CD8-positive, alpha-beta memory T cell (primary cell): ENCODE results near the gene GTF2IRD1. TPM values are rescaled to one million over a fixed set of nuclear protein-coding genes. Genes with fewer than 3 reads are reported as not detected.
"Not testable (repeated sequence)": the region's sequence is repeated elsewhere in the genome, so short reads cannot be mapped to it uniquely, and the experiment has no call there.

ENCODE experiments used
- CTCF ChIA-PET: fragments of 350-600 bp; sonication (Branson Sonifier 250); formaldehyde crosslinking; loops from one replicate; lab custom pipeline; 2021; ENCODE audit warnings: antibody characterized with exemption; lab: Charles Lee
- POLR2A ChIA-PET: fragments of 350-600 bp; sonication (Branson Sonifier 250); formaldehyde crosslinking; loops from one replicate; lab custom pipeline; 2021; ENCODE audit warnings: antibody characterized with exemption; lab: Charles Lee
- DNase-seq, 5 donors: peaks; one replicate each; pipeline versions ENCODE4 v3.0.0 to v3.0.0-alpha.2; 2020 to 2022; ENCODE audit warnings: mixed read lengths in 1 of 5
- H3K27ac ChIP-seq: one replicate; pipeline ENCODE4 v1.7.0; 2013; ENCODE audit warnings: low read depth, mild to moderate bottlenecking, low read length, moderate library complexity
- H3K27me3 ChIP-seq: 2 replicates; pipeline ENCODE4 v1.7.0; 2013; ENCODE audit warnings: low read length, mild to moderate bottlenecking; ENCODE audit not compliant: insufficient read depth, poor library complexity, severe bottlenecking
- H3K36me3 ChIP-seq: 2 replicates; pipeline ENCODE4 v1.7.0; 2013; ENCODE audit warnings: mild to moderate bottlenecking, low read length, moderate library complexity; ENCODE audit not compliant: insufficient read depth
- H3K4me1 ChIP-seq: 2 replicates; pipeline ENCODE4 v1.7.0; 2013; ENCODE audit warnings: mild to moderate bottlenecking, low read length, moderate library complexity; ENCODE audit not compliant: insufficient read depth
- H3K4me3 ChIP-seq: 2 replicates; pipeline ENCODE4 v1.7.0; 2013; ENCODE audit warnings: mild to moderate bottlenecking, low read length
- H3K9me3 ChIP-seq: 2 replicates; pipeline ENCODE4 v1.7.0; 2013; ENCODE audit warnings: mild to moderate bottlenecking, low read length
- H3K27ac Mint-ChIP-seq, 8 donors: one replicate each; pipeline ENCODE4 v1.8.0; 2020 to 2021; ENCODE audit warnings: mixed read lengths in 8 of 8, mild to moderate bottlenecking in 6 of 8, inconsistent platforms in 3 of 8, moderate library complexity in 3 of 8
- H3K27me3 Mint-ChIP-seq, 2 donors: one replicate each; pipeline ENCODE4 v1.8.0; 2020 to 2021; ENCODE audit warnings: mixed read lengths in 2 of 2, mild to moderate bottlenecking in 1 of 2, moderate library complexity in 1 of 2
- H3K36me3 Mint-ChIP-seq, 3 donors: one replicate each; pipeline ENCODE4 v1.8.0; 2020 to 2021; ENCODE audit warnings: mixed read lengths in 3 of 3, inconsistent platforms in 1 of 3, mild to moderate bottlenecking in 1 of 3
- H3K4me1 Mint-ChIP-seq, 3 donors: one replicate each; pipeline ENCODE4 v1.8.0; 2020 to 2021; ENCODE audit warnings: mixed read lengths in 3 of 3, inconsistent platforms in 1 of 3, mild to moderate bottlenecking in 1 of 3
- H3K4me3 Mint-ChIP-seq, 7 donors: one replicate each; pipeline ENCODE4 v1.8.0; 2020 to 2021; ENCODE audit warnings: mixed read lengths in 7 of 7, mild to moderate bottlenecking in 6 of 7, moderate library complexity in 4 of 7, inconsistent platforms in 2 of 7
- H3K9me3 Mint-ChIP-seq, 5 donors: one replicate each; pipeline ENCODE4 v1.8.0; 2020 to 2022; ENCODE audit warnings: mixed read lengths in 5 of 5, mild to moderate bottlenecking in 3 of 5, moderate library complexity in 2 of 5, inconsistent platforms in 1 of 5
- polyA plus RNA-seq: library from polyadenylated mRNA; unstranded; fragments of 300-500 nt; fragmentation: Illumina TruSeq; gene quantifications from one replicate; pipeline ENCODE4 v1.2.3, GENCODE V29; 2021
- total RNA-seq, 2 experiments: library from RNA; stranded (reverse); gene quantifications; one replicate each; pipeline ENCODE4 v1.2.3, GENCODE V29; 2021

Gene GTF2IRD1
- total and polyA plus RNA-seq, 3 experiments from 2014 or later, result 0.42 to 0.88 TPM; not detected in 1

DNA sequence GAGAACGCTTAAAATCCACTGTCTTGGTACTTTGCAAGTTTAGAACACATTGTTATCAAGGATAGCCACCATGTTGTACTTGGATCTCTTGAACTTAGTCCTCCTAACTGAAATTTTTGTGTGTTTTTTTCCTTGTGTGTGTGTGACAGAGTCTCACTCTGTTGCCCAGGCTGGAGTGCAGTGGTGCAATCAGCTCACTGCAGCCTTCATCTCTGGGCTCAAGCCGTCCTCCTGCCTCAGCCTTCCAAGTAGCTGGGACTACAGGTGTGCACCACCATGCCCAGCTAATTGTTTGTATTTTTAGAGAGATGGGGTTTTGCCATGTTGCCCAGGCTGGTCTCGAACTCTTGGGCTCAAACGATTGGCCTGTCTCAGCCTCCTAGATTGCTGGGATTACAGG is 34.5 kb upstream of the GTF2IRD1 start:
- not testable (repeated sequence) for H3K4me1 Mint-ChIP-seq, H3K4me3 Mint-ChIP-seq, H3K36me3 Mint-ChIP-seq

DNA sequence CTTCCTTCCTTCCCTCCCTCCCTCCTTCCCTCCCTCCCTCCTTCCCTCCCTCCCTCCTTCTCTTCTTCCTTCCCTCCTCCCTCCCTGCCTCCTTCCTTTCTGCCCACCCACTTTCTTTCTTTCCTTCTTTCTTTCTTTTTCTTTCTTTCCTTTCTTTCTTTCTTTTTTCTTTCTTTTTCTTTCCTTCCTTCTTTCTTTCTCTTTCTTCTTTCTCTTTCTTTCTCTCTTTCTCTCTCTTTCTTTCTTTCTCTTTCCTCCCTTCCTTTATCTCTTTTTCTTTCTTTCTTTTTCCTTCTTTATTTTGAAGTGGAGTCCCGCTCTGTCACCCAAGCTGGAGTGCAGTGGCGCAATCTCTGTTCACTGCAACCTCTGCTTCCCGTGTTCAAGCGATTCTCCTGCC is 33.7 kb upstream of the GTF2IRD1 start:
- no peaks in the 10 kb centered on the region for H3K9me3 Mint-ChIP-seq
- H3K36me3 Mint-ChIP-seq, result no peaks in the 10 kb centered on the region
- no peak for DNase-seq
- no peaks in the 10 kb centered on the region for H3K4me1 ChIP-seq
- no peaks in the 10 kb centered on the region for H3K9me3 ChIP-seq
- no peak overlapping the region for H3K27ac Mint-ChIP-seq
- no peak overlapping the region for H3K4me3 ChIP-seq
- H3K27me3 Mint-ChIP-seq, result no peaks in the 10 kb centered on the region
- CTCF ChIA-PET, result interaction anchor here (1.2 kb wide), 1 partner anchor 19 kb away, joined by 4 read pairs; no protein-coding TSS in a partner anchor
- no peaks in the 10 kb centered on the region for H3K27me3 ChIP-seq
- no peak overlapping the region for H3K27ac ChIP-seq
- H3K4me3 Mint-ChIP-seq, result no peak overlapping the region
- no peaks in the 10 kb centered on the region for H3K4me1 Mint-ChIP-seq
- no peaks in the 10 kb centered on the region for H3K36me3 ChIP-seq
- POLR2A ChIA-PET, result no interaction called here

More for the DNA sequence above, 34.5 kb upstream of the GTF2IRD1 start:
- H3K27me3 Mint-ChIP-seq, H3K27me3 ChIP-seq, POLR2A ChIA-PET, H3K9me3 ChIP-seq, H3K27ac Mint-ChIP-seq, H3K36me3 ChIP-seq, DNase-seq, H3K9me3 Mint-ChIP-seq, H3K27ac ChIP-seq, H3K4me3 ChIP-seq, H3K4me1 ChIP-seq: not testable (repeated sequence)
- CTCF ChIA-PET, result interaction anchor here (0.6 to 2.7 kb wide), 2 partner anchors 10 to 147 kb away, joined by 3 to 18 read pairs; no protein-coding TSS in a partner anchor

DNA sequence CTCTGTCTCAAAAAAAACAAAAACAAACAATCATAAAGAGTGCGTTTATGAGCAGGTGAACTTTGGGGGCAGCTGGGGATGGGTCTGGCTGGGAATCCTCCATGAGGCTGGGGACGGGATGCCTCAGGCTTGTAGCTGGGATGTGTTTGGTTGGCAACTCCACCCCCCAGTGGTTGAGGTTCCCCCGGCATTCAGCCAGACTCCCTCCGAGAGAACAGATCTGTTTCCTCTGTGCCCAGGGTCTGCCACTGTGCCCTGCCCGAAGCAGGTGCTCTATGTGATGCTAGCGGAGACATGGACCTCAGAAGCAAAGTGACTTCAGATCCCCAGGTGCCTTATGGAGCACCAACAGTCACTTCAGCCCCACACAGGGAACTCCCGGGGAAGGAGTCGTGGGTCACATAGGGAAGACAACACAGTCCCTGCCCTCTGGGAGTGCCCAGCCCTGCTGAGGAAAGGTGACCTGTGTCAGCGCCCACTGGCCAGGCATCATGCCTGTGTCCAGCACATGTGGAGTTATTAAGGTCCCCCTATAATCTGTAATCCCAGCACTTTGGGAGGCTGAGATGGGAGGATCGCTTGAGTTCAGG is 29.3 kb upstream of the GTF2IRD1 start:
- no peaks in the 10 kb centered on the region for H3K9me3 Mint-ChIP-seq
- POLR2A ChIA-PET, result no interaction called here

DNA sequence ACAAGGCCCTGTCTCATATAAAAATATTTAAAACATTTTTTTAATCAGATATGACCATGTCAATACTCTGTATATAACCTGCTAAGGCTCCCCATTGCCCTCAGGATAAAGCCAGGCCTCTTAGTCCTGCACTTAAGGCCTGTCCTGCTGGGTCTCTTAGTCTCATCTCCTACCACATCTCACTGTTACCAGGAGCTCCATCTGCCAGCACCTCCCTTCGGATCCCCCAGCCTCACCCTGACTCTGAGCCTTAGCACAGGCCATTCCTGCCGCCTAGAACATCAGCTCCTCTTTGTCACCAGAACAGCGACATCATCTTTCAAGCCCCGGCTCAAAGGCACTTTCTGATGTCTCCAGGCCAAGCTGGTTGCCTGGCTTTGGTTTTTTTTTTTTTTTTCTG is 25.7 kb upstream of the GTF2IRD1 start:
- Histone ChIP-seq H3K4me3 (no peak overlapping the region), H3K36me3 (no peaks in the 10 kb centered on the region), H3K4me1 (no peaks in the 10 kb centered on the region), H3K9me3 (no peaks in the 10 kb centered on the region), H3K27me3 (no peaks in the 10 kb centered on the region), H3K27ac (no peak overlapping the region)
- H3K36me3 Mint-ChIP-seq, result no peaks in the 10 kb centered on the region
- POLR2A ChIA-PET, result interaction anchor here (0.5 to 0.6 kb wide), 2 partner anchors 33 to 223 kb away, joined by 3 to 8 read pairs; no protein-coding TSS in a partner anchor
- H3K4me1 Mint-ChIP-seq, result no peaks in the 10 kb centered on the region
- no peaks in the 10 kb centered on the region for H3K9me3 Mint-ChIP-seq
- no peak overlapping the region for H3K4me3 Mint-ChIP-seq
- no peak for DNase-seq
- CTCF ChIA-PET, result interaction anchor here (1.2 to 3.4 kb wide), 2 partner anchors 10 to 15 kb away, joined by 4 to 10 read pairs; no protein-coding TSS in a partner anchor
- H3K27me3 Mint-ChIP-seq, result peaks cover 0 to 1% of the 10 kb centered on the region in 2 donors
- no peak overlapping the region for H3K27ac Mint-ChIP-seq

More for the DNA sequence above, 29.3 kb upstream of the GTF2IRD1 start:
- Histone ChIP-seq H3K4me1 (no peaks in the 10 kb centered on the region), H3K9me3 (no peaks in the 10 kb centered on the region), H3K36me3 (no peaks in the 10 kb centered on the region), H3K4me3 (no peak overlapping the region), H3K27ac (no peak overlapping the region), H3K27me3 (no peaks in the 10 kb centered on the region)
- DNase-seq, result no peak
- H3K4me1 Mint-ChIP-seq, result no peaks in the 10 kb centered on the region
- H3K27ac Mint-ChIP-seq, result no peak overlapping the region
- peaks cover 0 to 1% of the 10 kb centered on the region in 2 donors for H3K27me3 Mint-ChIP-seq
- H3K4me3 Mint-ChIP-seq, result no peak overlapping the region
- CTCF ChIA-PET, result interaction anchor here (1.5 kb wide), 1 partner anchor 24 kb away, joined by 3 read pairs; no protein-coding TSS in a partner anchor
- no peaks in the 10 kb centered on the region for H3K36me3 Mint-ChIP-seq

DNA sequence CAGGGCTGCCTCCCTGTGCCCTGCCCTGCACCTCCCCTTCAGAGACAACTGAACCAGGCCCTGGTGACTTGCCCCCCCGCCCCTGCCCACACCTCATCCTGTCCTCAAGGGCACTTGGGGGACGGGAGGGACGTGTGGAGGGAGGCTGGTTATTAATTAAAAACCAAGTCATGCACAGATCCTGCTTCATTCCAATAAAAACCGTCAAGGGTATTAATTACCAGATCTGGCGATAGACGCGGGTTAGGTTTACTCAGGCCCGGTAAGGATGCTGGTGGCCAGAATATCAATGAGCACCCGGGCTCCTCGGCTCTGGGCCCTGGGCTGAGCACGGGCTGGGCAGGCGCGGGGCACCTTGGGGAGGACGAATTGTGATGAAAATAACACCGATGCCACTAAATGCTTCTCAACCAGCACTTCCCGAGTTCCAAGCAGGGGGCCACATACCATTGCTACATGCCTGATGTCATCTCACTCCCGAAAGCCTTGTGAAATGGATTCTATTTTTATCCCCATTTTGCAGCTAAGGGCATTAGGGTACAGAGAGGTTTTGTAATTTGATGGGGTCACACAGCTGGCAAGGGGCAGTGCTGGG is 24.5 kb upstream of the GTF2IRD1 start:
- no peaks in the 10 kb centered on the region for H3K27me3 ChIP-seq

DNA sequence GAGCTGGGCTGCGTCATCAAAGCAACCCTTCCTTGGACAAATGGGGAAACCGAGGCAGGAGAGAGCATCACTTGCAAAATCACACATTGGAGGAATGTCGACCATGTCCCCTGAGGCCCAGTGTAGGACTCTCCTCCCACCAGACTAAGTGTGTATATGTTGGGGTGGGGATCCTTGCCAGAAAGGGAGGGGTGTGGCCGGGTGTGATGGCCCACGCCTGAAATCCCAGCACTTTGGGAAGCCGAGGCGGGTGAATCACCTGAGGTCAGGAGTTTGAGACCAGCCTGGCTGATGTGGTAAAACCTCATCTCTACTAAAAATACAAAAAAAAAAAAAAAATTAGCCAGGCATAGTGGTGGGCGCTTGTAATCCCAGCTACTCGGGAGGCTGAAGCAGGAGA is 23.3 kb upstream of the GTF2IRD1 start:
- H3K27me3 Mint-ChIP-seq, H3K9me3 ChIP-seq, H3K27me3 ChIP-seq, H3K27ac Mint-ChIP-seq, DNase-seq, H3K4me3 ChIP-seq, H3K9me3 Mint-ChIP-seq, POLR2A ChIA-PET, H3K36me3 ChIP-seq, H3K36me3 Mint-ChIP-seq, H3K4me1 Mint-ChIP-seq, H3K4me1 ChIP-seq, H3K4me3 Mint-ChIP-seq, H3K27ac ChIP-seq: not testable (repeated sequence)
- CTCF ChIA-PET, result interaction anchor here (1.3 kb wide), 1 partner anchor 13 kb away, joined by 5 read pairs; no protein-coding TSS in a partner anchor

More for the DNA sequence above, 24.5 kb upstream of the GTF2IRD1 start:
- Mint-ChIP-seq H3K9me3 (no peaks in the 10 kb centered on the region), H3K27ac (no peak overlapping the region), H3K27me3 (peaks cover 0 to 1% of the 10 kb centered on the region in 2 donors), H3K36me3 (no peaks in the 10 kb centered on the region), H3K4me1 (no peaks in the 10 kb centered on the region), H3K4me3 (no peak overlapping the region)
- Histone ChIP-seq H3K36me3 (no peaks in the 10 kb centered on the region), H3K4me1 (no peaks in the 10 kb centered on the region), H3K4me3 (no peak overlapping the region), H3K9me3 (no peaks in the 10 kb centered on the region), H3K27ac (no peak overlapping the region)
- no peak for DNase-seq
- CTCF ChIA-PET, result interaction anchor here (1.2 to 1.3 kb wide), 2 partner anchors 12 to 17 kb away, joined by 4 to 5 read pairs; no protein-coding TSS in a partner anchor
- POLR2A ChIA-PET, result no interaction called here

DNA sequence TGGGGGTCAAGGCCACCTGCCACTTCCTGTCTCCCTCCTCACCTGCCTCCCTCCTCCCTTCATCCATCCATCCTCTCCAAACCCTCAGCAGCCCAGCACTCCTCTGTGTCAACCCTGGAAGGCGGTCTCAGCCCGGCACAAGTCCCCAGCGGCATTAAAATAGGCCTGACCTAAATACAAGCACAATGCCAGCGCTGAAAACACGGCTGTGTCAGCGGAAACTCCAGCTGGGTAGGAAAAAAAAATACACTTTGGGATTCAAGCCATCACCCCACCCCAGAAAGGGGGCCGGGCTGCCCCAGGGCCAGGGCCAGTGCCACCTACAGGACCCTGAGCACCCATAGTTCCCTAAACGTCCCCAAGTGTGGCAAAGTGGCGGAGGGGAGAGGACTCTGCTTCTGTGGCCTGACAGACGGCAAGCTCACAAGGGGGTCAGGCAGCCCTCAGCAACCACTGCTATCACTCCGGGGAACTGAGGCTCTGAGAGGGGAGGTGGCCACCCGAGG is 22.7 kb upstream of the GTF2IRD1 start:
- Histone ChIP-seq H3K27me3 (no peaks in the 10 kb centered on the region), H3K9me3 (no peaks in the 10 kb centered on the region), H3K36me3 (no peaks in the 10 kb centered on the region), H3K4me3 (no peak overlapping the region), H3K27ac (no peak overlapping the region), H3K4me1 (no peaks in the 10 kb centered on the region)
- Mint-ChIP-seq H3K9me3 (no peaks in the 10 kb centered on the region), H3K36me3 (no peaks in the 10 kb centered on the region), H3K4me1 (no peaks in the 10 kb centered on the region), H3K27ac (no peak overlapping the region), H3K27me3 (peaks cover 0 to 1% of the 10 kb centered on the region in 2 donors), H3K4me3 (no peak overlapping the region)
- no peak for DNase-seq
- POLR2A ChIA-PET, result no interaction called here
- CTCF ChIA-PET, result no interaction called here

DNA sequence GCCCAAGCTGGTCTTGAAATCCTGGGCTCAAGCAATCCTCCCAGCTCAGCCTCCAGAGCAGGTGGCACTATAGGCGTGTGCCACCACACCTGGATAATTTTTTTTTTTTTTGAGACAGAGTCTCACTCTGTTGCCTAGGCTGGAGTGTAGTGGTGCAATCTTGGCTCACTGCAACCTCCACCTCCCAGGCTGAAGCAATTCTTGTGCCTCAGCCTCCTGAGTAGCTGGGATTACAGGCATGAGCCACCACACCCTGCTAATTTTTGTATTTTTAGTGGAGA is 16.5 kb upstream of the GTF2IRD1 start:
- H3K4me1 Mint-ChIP-seq, H3K9me3 ChIP-seq, H3K27ac ChIP-seq, H3K27me3 Mint-ChIP-seq, DNase-seq, H3K36me3 Mint-ChIP-seq, H3K36me3 ChIP-seq, H3K4me1 ChIP-seq, H3K27ac Mint-ChIP-seq, H3K27me3 ChIP-seq, POLR2A ChIA-PET, H3K4me3 ChIP-seq, H3K4me3 Mint-ChIP-seq: not testable (repeated sequence)
- CTCF ChIA-PET, result interaction anchor here (0.6 to 1.3 kb wide), 2 partner anchors 13 to 252 kb away, joined by 3 to 4 read pairs; no protein-coding TSS in a partner anchor
- peaks cover 4 to 11% (median 4%) of the 10 kb centered on the region in 5 donors for H3K9me3 Mint-ChIP-seq
